Measurements from ENCODE around the gene FHL3.
"Not testable (repeated sequence)": the region's sequence is repeated elsewhere in the genome, so short reads cannot be mapped to it uniquely, and the experiment has no call there.

Gene FHL3

DNA sequence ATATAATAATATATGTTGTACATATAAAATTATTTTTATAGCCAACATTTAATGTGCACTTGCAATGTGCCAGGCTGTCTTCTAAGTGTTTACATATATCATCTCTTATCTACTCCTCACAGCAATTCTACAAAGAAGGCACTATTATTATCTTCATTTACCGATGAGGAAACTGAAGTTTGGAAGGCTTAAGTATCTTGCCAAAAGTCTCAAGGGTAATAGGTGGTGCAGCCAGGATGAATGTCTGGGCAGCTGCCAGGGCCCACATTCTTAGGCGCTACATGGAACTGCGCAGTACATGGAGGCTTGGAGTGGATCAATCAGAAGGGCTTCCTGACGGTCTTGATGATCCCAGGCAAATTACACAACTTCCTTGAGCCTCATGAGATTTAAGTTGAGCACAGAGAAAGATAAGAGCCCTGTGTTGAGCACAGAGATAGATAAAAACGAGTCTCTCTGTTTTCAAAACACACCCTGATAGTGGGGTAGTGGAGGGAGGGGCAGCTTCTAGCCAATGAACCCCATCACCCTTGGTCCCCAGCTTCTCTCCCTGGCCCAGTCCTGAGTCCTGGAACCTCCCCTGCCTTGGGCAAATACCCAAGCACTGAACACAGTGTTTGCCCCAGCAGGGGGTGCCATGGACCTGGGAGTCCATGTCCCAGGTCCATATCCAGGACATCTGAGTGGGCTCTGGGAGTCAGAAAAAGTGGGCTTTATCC lies 32.1 kb upstream of the FHL3 start:
- in situ Hi-C loops (cut with HindIII; ENCODE audit: low sequenced_read_pairs) = no loop called here

DNA sequence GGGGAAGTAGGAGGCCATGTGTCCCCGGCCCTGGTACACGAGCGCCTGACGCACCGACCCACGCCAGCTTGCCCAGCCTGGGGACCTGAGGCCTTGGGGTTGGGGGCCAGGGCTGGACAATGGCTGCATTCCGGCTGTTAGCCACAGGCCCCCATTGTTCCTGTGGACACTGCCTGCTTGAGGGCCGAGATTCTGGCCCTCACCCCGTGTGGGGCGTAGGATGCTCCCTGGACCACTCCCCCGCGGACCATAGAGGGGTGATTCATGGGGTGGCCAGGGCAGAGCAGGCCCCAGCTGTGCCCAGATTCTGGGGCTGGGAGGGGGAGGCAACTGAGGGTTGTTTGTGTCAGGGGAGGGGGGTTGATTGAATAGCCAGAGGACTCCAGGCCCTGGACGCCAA lies 29.6 kb upstream of the FHL3 start:
- in situ Hi-C loops (cut with HindIII; ENCODE audit: low sequenced_read_pairs) = no loop called here

DNA sequence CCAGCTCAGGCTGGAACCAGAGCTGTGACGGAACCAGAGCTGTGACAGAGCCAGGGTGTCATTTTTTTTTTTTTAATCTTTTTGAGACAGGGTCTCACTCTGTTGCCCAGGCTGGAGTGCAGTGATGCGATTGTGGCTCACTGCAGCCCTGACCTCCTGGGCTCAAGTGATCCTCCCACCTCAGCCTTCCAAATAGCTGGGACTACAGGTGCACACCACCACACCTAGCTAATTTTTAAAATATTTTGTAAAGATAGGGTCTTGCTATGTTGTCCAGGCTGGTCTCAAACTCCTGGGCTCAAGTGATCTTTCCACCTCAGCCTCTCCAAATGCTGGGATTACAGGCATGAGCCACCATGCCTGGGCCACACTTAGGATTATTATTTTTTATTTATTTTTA lies 27.7 kb upstream of the FHL3 start:
- in situ Hi-C loops (cut with HindIII; ENCODE audit: low sequenced_read_pairs) = not testable (repeated sequence)

DNA sequence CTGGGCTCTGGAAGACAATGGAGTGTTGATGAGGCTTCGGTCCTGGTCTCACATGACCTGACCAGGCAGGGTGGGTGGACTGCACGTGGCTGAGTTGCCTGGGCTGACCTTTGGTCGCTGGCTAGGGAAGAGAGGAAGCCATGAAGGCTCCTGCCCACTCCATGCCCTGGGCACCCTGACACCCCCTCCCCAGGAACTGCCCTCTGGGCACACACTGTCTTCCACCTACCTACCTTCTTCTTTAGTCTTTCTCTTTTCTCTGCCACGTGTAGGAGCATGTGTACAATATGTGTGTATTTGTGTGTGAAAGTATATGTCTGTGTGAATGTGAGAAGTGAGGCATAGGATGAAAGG lies 26.2 kb upstream of the FHL3 start:
- in situ Hi-C loops (cut with HindIII; ENCODE audit: low sequenced_read_pairs) = no loop called here

DNA sequence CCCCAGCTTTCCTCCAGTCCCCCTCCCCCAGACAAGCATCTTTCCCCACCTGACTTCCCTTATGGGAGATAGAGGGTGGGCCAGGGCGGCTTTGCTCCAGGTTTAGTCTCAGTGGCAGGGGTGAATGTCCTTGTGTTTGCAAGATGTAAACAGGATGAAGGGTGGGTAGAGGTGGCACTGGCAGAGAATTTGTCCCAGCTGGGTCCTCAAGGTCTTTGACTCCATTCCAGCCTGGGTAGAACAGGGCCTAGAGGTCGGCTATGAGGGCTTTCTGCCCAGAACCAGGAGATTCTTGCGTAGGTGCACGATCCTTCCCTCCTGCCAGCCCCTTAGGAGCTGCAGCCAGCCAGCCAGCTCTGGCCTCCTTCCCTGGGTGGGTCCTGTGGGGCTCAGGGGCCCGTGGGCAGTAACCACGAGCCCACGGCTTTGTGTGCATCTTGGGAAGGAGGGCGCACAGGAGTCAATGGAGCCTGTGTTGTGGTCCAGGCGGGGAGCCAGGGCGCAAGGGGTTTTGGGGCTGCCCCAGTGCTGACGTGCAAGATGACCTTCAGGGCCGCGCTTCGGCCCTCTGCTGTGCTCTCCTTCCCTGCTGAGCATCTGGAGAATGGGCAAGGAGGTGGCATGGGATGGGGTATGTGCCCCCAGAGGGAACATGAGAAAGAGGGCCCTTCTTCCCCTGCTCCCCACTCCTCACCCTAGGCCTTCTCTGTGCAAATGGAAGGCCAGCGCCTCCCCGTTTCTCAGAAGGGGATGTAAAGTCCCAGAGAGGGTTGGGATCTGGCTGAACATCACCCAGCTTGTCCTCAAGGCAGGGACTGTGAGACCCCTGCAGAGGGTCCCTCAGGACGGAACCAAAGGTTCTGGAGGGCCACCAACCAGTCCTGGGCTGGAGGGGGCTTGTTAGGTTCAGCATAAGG lies 25.5 kb upstream of the FHL3 start:
- in situ Hi-C loops (cut with HindIII; ENCODE audit: low sequenced_read_pairs) = no loop called here

DNA sequence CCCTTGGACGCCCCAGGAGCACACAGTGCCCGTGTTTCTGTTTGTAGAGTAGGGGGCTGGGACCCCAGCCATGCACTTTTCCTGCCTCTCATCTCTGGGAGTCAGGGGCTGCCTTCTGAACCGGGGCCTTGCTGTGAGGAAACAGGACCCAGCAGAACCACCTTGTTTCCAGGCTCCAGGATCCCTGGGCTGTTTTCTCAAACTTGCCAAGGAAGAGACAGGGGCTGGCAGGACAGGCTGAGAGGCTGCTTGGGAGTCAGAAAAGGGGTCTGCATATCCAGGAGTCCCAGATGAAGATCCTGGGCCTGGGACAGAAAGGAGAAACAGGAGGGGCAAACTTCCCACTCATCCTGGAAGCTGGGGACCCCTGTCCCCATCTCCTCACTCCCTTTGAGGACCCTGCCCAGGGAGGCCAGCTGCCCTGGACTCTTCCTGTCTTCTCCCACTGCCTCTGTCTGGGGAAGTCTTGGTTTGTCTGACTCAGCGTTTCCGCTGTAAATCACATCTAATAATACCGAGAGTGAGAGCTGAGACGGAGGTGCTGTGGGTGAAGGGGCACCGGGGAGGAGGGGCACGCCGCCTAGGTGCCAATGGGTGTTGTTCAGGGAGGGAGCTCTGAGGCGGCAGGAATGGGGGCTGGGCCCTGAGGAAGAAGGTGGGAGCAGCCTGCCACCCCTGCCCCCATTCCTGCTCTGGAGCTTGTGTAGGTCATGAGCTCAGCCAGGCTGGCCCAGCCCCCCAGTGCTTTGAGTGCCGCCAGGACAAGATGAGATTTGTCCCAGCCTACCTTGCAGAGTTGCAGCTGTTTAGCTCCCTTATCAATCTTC lies 24.6 kb upstream of the FHL3 start:
- in situ Hi-C loops (cut with HindIII; ENCODE audit: low sequenced_read_pairs) = no loop called here

DNA sequence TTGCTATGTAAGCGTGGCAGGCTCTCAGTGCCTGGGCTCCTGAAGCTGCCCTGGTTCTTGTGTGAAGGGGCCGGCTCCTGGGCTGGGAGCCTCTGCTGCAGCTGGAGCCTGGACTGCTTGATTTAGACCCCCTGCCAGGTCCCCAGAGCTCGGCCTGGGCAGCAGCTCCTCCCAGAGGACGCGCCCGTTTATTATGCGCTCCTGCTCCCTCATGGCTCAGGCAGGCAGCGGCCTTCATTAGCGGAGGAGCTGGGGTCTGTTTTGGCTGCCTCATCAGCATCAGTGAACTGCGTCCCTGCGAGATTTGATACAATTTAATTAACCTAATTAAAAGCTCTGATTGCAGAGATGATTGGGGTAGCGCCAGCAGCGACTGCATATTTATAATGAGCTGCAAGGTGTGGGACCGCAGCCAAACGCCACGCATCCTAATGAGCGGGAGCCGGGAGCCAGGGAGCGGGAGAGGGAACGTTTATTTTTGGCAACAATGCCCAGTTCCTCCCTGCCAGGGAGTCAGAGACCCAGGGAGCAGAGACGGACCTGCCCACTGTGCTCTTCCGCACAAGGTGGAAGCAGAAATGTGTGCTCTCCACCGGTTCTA lies 23.9 kb upstream of the FHL3 start:
- in situ Hi-C loops (cut with HindIII; ENCODE audit: low sequenced_read_pairs) = no loop called here

DNA sequence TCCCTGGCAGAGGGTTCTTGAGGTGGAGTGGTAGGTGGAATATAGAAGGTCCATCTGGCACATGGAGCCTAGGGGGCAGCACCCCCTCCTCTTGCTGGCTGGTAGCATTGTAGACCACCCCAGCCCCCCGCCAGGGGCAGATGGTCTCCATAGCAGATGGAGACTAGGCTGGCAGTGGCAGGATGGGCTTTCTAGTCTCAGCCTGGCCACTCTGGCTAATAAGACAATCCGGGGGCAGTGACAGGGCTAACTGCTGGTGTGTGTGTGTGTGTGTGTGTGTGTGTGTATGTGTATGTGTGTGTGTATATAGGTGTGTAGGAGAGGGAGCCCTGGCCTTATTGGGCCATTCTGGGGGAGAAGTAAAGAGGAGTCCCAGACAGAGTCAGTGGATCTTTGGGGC lies 23.4 kb upstream of the FHL3 start:
- in situ Hi-C loops (cut with HindIII; ENCODE audit: low sequenced_read_pairs) = no loop called here

DNA sequence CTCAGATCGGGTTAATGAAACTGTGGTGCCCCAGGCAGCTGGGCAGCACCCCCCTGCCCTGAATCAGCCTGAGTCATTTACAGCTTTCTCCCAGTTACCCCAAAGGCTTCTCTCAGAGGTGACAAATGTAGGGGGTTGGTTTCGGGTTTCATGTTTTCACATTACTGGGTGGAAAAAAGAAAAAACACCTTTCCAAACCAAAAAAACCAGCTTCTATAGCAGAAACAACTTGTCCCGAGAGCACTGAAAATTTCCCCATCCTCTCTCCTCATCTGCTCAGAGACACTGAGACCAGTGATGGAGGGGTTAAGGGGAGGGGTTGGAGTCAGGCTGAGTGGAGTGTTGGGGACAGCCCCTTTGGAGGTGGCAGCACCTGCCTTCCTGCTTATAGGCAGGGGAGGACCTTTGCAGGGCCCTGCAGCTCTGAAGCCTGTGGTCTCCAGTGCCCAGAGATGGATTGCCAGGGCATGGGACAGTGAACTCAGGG lies 22.8 kb upstream of the FHL3 start:
- in situ Hi-C loops (cut with HindIII; ENCODE audit: low sequenced_read_pairs) = no loop called here

DNA sequence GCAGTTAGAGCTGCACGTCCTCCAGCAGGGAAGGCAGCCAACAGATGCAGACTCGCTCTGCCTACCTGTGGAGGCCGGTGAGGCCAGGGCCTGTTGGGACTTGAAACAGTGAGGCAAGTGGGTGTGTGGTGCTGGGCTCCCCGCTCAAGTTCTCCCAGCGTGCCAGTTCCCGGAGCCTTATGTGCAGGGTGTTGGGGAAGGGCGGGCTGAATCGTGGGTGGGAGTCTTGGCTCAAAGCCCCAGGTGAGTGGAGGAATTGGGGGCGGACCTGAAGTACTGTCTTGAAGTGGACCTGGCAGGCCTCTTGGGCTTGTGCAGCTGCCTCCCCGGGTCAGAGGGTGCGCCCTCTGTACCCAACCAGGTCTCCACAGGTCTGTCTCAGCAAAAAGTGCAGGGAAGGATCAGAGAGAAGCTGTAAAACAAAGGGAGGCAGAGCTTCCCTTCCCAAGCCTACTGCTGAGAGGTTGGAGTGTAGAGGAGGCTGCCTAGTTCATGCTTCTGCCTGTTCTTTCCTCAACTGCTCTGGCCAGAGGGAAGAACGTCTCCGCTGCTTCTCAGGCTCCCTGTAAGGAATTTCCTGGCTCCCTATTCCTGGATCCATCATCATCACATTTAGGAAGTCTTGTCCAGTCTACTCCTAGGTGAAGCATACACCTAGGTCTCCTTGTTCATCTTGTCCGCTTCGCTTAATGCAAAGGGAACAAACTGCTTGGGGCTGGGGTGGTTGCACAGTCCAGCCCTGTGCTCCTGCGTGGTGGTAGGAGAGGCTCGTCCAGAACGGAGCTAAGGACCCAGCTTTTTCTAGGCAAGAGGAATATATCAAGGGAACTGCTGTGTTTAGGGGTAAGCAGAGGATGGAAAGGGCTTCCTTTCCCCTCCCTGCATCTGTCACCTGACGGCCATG lies 22.1 kb upstream of the FHL3 start:
- in situ Hi-C loops (cut with HindIII; ENCODE audit: low sequenced_read_pairs) = no loop called here

DNA sequence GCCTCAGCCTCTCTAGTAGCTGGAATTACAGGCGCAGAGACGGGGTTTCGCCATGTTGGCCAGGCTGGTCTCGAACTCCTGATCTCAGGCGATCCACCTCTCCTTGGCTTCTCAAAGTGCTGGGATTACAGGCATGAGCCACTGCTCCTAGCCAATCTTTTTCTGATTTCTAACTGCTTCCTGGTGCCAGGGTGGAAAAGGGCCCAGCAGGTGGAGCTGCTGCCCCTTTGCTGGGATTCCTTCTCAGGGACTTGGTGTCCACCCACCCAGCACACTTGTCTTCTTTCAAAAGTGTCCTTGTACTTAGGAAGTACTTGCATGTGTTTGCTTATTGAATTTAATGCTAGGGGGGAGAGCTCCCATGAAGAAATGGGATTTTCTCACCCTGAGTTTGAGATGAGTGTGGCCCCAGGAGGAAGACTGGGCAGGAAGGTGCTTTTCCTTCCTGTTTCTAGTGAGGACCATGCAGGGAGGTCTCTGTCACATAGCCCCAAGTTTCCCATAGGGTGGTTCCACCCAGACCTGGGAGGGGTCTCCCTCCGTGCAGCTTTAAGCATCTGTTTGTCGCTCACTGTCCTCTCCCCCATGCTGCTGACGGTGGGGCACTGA lies 21.4 kb upstream of the FHL3 start:
- in situ Hi-C loops (cut with HindIII; ENCODE audit: low sequenced_read_pairs) = no loop called here

DNA sequence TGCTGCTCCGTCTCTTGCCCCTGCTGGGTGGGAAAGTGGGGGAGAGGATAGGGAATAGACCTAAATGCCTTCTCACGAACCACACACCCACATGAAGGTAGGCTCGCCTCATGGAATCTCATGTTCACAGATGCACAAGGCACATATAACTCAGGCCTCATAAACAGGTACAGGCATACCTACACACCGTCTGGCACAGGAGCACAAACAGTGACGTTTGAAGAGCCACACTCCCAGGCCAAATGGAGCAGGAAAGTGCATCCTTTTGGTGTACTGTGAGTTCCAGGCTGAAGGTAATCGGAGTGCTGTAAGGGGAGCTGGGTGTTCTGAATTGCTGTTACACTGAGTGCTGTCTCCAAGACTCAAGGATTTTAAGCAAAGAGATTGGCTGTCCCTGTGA lies 20.4 kb upstream of the FHL3 start:
- in situ Hi-C loops (cut with HindIII; ENCODE audit: low sequenced_read_pairs) = no loop called here

DNA sequence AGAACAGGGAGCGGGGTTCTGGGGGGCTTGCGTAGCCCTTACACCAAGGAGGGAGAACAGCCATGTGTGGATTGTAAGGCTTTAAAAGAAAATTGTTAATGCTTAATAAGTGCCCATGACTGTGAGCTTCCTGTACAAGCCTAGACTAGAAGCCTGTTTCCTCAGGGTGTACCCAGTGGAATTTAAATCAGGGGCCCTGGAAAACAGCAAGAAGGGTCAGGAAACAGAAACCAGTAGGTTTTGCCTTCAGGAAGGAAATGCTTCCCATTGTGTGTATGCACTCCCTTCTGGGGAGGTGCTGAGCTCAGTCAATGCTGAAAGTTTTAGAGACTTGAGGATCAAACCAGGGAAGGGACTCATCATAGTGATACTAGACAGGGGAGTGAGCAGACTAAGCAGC lies 19.9 kb upstream of the FHL3 start:
- in situ Hi-C loops (cut with HindIII; ENCODE audit: low sequenced_read_pairs) = no loop called here

DNA sequence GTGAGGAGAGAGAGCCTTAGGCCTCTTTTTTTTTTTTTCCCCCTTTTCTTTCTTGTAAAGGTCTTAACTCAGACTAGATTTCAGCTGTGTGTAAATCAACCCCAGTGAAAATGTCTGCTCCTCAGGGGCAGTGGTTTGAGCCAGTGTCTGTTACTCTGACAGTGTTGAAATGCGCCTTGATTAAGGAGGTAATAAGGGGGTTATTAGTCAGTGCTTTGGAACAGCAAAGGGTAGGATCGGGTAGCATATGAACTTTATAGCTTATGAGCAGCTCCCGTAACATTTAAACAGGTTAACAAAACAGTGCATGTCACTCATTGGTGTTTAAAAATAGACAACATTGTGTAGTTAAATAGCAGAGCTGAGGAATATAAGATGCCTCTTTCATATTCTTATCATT lies 17.5 kb upstream of the FHL3 start:
- in situ Hi-C loops (cut with HindIII; ENCODE audit: low sequenced_read_pairs) = no loop called here

DNA sequence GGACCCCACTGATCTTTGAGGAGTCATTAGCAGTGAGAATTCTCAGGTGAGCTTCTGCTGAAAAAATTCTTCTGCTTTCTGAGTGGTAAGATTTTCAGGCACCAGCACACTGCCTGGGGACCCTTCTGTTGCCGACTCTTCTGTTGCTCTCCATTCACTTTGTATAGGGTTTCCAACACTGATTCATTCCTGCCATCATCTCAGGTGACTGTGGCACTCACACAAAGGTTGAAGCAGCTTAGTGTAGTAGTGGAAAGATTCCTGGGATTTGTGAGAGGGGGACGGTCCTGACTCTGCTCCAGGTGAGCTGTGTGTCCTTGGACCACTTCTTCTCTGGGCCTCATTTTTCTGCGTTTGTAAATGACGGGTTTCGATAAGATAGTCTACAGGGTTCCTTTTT lies 16.7 kb upstream of the FHL3 start:
- in situ Hi-C loops (cut with HindIII; ENCODE audit: low sequenced_read_pairs) = no loop called here

DNA sequence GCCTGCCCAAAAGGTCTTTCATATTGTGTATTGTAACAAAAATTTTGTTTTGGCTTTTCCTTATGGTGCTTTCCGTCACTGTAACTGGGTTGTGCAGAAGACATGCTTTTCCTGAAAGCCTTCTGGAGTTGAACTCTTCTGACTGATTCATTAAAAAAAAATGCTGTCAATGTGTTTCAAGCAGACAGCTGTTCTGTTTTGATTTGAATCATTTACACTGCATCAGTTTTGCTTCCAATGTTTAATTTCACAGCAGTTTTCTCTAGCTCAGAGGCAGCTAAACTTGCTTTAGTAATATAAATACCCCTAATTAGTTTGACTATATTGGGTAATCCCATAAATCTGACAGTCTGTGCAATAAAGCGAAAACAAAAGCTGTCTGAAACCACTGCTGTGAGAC lies 15.1 kb upstream of the FHL3 start:
- in situ Hi-C loops (cut with HindIII; ENCODE audit: low sequenced_read_pairs) = no loop called here

DNA sequence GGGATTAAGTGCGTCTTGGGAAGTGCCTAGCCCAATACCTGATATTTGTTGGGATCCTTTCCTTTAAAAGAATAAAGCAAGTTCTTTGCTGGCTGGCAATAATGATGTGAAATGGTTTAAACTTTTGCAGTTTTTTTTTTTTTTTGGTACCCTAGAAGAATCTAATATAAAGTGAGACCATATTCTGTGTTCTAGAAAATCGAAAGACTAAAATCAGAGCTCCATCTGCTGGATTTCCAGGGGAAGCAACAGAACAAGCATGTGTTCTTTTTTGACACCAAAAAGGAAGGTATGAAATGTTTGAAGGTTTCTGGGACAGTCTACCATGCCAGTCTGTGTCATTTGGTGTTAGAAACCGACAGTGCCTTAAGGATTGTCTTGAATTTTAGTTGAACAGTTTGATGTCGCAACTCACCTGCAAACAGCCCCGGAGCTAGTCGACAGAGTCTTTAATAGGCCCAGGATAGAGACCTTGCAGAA lies 13.6 kb upstream of the FHL3 start:
- in situ Hi-C loops (cut with HindIII; ENCODE audit: low sequenced_read_pairs) = no loop called here

DNA sequence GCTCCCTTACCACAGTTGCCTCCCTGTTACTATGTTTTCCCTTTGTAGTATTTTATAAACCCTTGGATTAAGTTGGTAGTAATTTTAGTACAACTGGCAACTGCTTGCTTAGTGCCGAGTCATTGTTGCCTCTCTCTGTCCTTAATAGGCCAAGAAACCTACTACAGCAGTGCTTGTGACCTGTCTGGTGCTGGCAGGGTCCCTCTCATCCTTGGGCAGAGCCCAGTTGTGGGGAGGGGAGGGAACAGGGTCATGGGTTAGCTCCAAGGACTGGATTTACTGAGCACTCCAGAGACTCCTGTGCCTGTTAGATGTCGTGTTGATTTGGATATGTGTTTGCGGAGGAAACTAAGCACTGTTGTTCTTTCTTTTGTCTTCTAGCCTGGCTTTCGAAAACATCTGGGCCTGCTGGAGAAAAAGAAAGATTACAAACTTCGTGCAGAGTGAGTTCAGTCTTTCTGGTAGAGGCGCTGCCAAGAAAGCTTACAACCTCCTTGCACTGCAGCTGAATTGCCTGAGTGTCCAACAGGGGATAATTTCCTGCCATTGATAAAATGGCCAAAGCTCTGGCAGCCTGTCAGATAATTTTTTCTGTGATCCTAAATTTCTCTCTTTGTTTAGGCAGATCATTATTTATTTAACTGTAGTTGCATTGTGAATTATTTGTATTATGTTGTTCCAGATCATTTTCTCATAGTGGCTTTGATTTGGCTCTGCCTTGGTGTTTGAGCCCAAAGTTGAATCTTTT lies 10.8 kb upstream of the FHL3 start:
- in situ Hi-C loops (cut with HindIII; ENCODE audit: low sequenced_read_pairs) = no loop called here

All from DLD1 (cell line).